ENCODE data around the gene SLC38A3. TPM values are rescaled to one million over a fixed set of nuclear protein-coding genes. Genes with fewer than 3 reads are reported as not detected.

Gene SLC38A3
- total and polyA plus RNA-seq, 2 donors (not counting 3 experiments of a cell fraction or from before 2014, with no cell fraction given): 0.60 to 1.1 TPM

DNA sequence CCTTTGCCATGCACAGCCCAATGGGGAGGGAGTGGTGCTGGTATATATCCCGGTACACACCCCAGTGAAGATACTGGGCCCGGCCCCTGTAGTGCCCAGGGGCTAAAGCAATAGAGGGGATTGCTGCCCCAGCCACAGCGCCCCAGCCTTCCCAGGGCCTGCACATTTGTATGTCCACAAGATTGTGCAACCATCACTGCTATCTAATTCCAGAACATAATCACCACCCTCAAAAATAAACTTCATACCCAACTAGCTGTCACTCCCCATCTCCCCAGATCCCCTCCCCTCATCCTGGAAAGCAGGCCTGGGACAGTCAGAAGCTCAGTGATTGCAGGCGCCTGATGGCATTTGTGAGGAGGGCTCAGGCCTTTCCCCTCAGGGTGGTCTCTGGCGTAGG lies 44.4 kb downstream of the SLC38A3 start:
- no peaks in the 10 kb centered on the region for H3K27me3 ChIP-seq (ENCODE audit: control insufficient read depth in 2 of 2, insufficient read depth in 2 of 2, low read length in 2 of 2)
- H3K9me1 ChIP-seq (replicated peaks; ENCODE audit: control insufficient read depth, extremely low read depth, insufficient read depth, low read length): no peaks in the 10 kb centered on the region
- H2AFZ ChIP-seq (ENCODE audit: low read depth, low read length): no peak overlapping the region
- CTCF ChIA-PET: interaction anchor here (1.0 to 3.7 kb wide), 6 partner anchors 10 to 72 kb away, joined by 3 to 134 read pairs (median 12); partner anchors contain the start of gene GNAI2
- no TSS peak for BruUV-seq (replicated peaks)
- peaks cover 6 to 44% of the 10 kb centered on the region in 2 experiments for H3K36me3 ChIP-seq (ENCODE audit: control insufficient read depth in 2 of 2, extremely low read depth in 1 of 2, insufficient read depth in 2 of 2, low read length in 2 of 2)
- no peaks in the 10 kb centered on the region for H3K9me3 ChIP-seq (replicated peaks; ENCODE audit: control insufficient read depth, insufficient read depth, low read length)
- H3K4me2 ChIP-seq (ENCODE audit: insufficient read depth, low read length): no peak overlapping the region
- peaks cover 88% of the 10 kb centered on the region for H3K79me2 ChIP-seq (ENCODE audit: control insufficient read depth, insufficient read depth, low read length)
- FAIRE-seq: no peak
- H3K4me3 ChIP-seq (replicated peaks in 1 of 3; ENCODE audit: insufficient read depth in 1 of 3, low read depth in 1 of 3, low read length in 3 of 3): no peak overlapping the region
- TF ChIP-seq EZH2 (IDR thresholded peaks at IDR 0.05; ENCODE audit: borderline replicate concordance, low read depth, low read length, severe bottlenecking) (no peak), FOS (IDR thresholded peaks at IDR 0.05; ENCODE audit: borderline replicate concordance, insufficient read depth, low read length) (no peak), MYC (IDR thresholded peaks at IDR 0.05; ENCODE audit: low read depth, low read length) (no peak), POLR2A (IDR thresholded peaks at IDR 0.05; ENCODE audit: low read depth, low read length) (no peak), GATA2 (IDR thresholded peaks at IDR 0.05; ENCODE audit: insufficient read depth, insufficient read length, low read depth, low read length) (no peak), JUN (IDR thresholded peaks at IDR 0.05; ENCODE audit: borderline replicate concordance, insufficient read depth, insufficient read length, low read depth) (no peak), POLR2AphosphoS5 (IDR thresholded peaks at IDR 0.05; ENCODE audit: insufficient read depth, low read depth, low read length) (no peak)
- TF ChIP-seq, protein P1, sequence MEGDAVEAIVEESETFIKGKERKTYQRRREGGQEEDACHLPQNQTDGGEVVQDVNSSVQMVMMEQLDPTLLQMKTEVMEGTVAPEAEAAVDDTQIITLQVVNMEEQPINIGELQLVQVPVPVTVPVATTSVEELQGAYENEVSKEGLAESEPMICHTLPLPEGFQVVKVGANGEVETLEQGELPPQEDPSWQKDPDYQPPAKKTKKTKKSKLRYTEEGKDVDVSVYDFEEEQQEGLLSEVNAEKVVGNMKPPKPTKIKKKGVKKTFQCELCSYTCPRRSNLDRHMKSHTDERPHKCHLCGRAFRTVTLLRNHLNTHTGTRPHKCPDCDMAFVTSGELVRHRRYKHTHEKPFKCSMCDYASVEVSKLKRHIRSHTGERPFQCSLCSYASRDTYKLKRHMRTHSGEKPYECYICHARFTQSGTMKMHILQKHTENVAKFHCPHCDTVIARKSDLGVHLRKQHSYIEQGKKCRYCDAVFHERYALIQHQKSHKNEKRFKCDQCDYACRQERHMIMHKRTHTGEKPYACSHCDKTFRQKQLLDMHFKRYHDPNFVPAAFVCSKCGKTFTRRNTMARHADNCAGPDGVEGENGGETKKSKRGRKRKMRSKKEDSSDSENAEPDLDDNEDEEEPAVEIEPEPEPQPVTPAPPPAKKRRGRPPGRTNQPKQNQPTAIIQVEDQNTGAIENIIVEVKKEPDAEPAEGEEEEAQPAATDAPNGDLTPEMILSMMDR (IDR thresholded peaks at IDR 0.05; ENCODE audit: extremely low read depth in 1 of 2, insufficient read depth in 1 of 2, low read depth in 1 of 2, low read length in 2 of 2): no peak
- TF ChIP-seq, protein P2, sequence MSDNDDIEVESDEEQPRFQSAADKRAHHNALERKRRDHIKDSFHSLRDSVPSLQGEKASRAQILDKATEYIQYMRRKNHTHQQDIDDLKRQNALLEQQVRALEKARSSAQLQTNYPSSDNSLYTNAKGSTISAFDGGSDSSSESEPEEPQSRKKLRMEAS (IDR thresholded peaks at IDR 0.05; ENCODE audit: insufficient read depth, insufficient read length): no peak
- no peak for DNase-seq (ENCODE audit: low read depth, low spot score)
- dilution Hi-C loops (cut with MboI; ENCODE audit: extremely low pct_ligation_motif_present, low sequenced_read_pairs) (no loop called here), intact Hi-C loops (cut with micrococcal nuclease) (no loop called here)
- H3K4me1 ChIP-seq (ENCODE audit: control insufficient read depth, extremely low read depth, insufficient read depth, low read length): peaks cover 87% of the 10 kb centered on the region
- H4K20me1 ChIP-seq (replicated peaks; ENCODE audit: control insufficient read depth, extremely low read depth, insufficient read depth, low read length): no peaks in the 10 kb centered on the region
- POLR2A ChIA-PET: interaction anchor here (1.3 kb wide), 1 partner anchor 14 kb away, joined by 3 read pairs; no protein-coding TSS in a partner anchor
- H3K9ac ChIP-seq (replicated peaks; ENCODE audit: extremely low read depth, insufficient read depth, low read length): no peak overlapping the region
- H3K27ac ChIP-seq (ENCODE audit: insufficient read depth, low read depth, low read length): no peak overlapping the region
